D721Med (cell line): ENCODE results near the gene SYPL1.

Experiments
- DNase-seq: peaks from one replicate; pipeline ENCODE4 v3.0.0; 2011; ENCODE audit warnings: low spot score; ENCODE audit not compliant: insufficient read length
- FAIRE-seq: peaks from 2 replicates; lab custom pipeline; 2011; peaks lifted over from hg19 to GRCh38; lab: Jason Lieb, UNC
- TF ChIP-seq, protein P1 (sequence below): IDR thresholded peaks from 2 replicates; pipeline ENCODE4 v1.5.1; 2012; ENCODE audit warnings: mild to moderate bottlenecking, control low read depth; ENCODE audit not compliant: insufficient read depth; ENCODE audit errors: missing control alignments

The SYPL1 gene

DNA sequence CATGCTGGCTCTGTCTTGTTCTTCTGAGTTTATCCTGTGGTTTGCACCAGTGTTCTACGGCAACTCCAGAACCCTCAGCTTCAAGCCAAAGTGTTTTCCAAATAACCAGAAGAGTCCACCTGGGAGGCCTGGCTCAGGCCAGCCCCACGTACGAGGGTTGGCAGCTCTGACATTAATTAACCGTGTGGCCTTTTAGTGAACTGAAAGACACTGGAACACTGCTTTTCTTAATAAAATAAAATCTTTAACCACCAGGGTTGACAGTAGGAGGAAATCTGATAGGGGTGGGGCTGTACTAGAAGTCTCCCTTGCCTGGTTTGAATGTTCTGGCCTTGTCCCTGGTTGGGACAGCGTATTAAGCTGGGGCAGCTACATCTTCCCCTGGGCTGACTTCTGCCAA lies 64.9 kb downstream of the SYPL1 start:
- TF ChIP-seq, protein P1, sequence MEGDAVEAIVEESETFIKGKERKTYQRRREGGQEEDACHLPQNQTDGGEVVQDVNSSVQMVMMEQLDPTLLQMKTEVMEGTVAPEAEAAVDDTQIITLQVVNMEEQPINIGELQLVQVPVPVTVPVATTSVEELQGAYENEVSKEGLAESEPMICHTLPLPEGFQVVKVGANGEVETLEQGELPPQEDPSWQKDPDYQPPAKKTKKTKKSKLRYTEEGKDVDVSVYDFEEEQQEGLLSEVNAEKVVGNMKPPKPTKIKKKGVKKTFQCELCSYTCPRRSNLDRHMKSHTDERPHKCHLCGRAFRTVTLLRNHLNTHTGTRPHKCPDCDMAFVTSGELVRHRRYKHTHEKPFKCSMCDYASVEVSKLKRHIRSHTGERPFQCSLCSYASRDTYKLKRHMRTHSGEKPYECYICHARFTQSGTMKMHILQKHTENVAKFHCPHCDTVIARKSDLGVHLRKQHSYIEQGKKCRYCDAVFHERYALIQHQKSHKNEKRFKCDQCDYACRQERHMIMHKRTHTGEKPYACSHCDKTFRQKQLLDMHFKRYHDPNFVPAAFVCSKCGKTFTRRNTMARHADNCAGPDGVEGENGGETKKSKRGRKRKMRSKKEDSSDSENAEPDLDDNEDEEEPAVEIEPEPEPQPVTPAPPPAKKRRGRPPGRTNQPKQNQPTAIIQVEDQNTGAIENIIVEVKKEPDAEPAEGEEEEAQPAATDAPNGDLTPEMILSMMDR: no peak
- FAIRE-seq (no peak), DNase-seq (no peak)

DNA sequence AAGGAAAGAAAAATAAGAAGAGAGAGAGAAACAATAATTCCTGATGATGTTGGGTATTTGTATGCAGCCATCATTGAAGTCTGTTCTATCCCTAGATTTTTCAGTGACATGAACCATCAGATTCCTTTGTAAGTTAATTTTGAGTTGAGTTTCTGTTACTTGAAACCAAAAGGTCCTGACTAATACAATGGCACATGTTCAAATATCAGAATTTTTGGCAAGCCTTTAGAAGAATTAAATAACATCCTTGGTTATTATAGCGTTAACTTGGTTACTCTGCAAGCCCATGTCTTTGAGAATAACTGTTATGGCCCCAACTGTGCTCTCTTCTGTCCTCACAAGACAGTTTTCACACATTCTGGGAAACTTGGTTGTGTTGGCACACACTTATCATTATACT lies 66.5 kb downstream of the SYPL1 start:
- FAIRE-seq: no peak
- TF ChIP-seq, protein P1: no peak
- no peak for DNase-seq

GRCh38 chr7:106045139-106045538 lies 67.0 kb downstream of the SYPL1 start:
- FAIRE-seq (no peak), DNase-seq (no peak)
- TF ChIP-seq, protein P1: no peak

GRCh38 chr7:106042196-106042611 lies 69.9 kb downstream of the SYPL1 start:
- DNase-seq (no peak), FAIRE-seq (no peak)
- TF ChIP-seq, protein P1: no peak

DNA sequence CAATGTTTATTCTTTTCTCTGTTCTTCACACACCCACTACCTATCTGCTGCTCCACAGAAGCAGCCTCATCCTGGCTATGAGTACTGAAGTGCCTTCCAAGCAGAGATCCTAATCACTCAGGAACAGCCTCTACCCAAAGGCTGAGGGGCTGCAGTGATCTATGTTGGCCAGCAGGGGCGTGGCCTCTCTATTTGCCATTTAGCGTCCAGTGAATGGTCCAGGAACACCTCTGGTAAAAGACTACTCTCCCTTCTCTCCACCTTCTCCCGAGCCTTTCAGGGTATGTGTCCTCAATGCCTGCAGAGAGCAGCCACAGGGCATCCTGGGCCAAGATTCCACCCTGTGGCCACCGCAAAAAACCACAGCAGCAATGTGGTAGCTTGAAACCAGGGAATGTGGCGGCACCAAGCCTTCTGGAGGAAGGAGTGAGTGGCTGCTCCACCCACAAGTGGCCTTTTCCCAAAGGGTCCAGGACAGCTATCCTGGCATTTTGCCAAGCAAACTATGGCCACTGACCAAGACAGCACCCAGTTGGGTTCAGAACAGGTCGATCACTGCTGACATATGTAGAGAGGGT lies 70.9 kb downstream of the SYPL1 start:
- DNase-seq: peak; percentile 34
- TF ChIP-seq, protein P1: peak; percentile 58
- no peak for FAIRE-seq
